SHP77 (cell line): ENCODE results near the gene TMEM212.
"Not testable (repeated sequence)": the region's sequence is repeated elsewhere in the genome, so short reads cannot be mapped to it uniquely, and the experiment has no call there.

Experiments
- DNase-seq, 2 experiments: peaks; one replicate each; lab custom pipeline; 2025; lab: John Stamatoyannopoulos, UW

Gene TMEM212

GRCh38 chr3:171892457-171892856, 49.3 kb downstream of the TMEM212 start:
- no peak for DNase-seq

DNA sequence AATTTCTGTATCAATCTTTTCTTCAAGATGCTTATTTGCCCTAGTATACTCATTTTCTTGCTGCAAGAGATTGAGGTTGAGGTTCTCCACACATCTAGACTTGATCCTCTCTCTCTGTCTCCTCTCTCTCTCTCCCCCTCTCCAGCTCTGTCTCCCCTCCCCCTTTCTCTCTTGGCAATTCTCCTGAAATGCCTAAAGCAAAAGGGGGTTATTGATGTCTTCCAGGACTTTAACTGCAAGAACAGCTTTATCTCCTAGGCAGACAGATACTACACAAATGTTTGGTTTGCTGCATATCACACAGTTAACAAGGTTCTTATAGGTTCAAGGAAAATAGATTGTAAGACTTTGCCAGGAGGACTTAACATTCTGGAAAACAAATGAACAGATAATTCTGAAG, 52.1 kb downstream of the TMEM212 start:
- DNase-seq = no peak

GRCh38 chr3:171895900-171896299, 52.8 kb downstream of the TMEM212 start:
- DNase-seq = no peak

GRCh38 chr3:171896316-171896715, 53.2 kb downstream of the TMEM212 start:
- DNase-seq = no peak

DNA sequence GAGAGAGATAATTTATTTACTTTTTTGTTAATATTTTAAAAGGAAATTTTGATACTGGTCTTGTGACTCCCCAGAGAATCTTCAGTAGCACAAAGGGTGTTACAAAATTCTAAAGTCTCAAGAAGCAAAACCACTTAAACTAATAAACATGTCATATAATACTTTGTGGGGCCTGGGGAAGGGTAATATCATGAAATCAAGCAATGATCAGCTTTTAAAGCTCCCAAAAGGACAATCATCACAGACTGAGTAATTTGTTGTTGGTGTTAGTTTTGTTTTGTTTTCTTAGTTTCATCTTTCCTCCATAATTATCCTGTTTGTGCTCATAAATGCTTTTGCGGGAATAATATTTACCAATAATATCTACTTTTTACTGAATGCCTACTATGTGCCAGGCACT, 55.0 kb downstream of the TMEM212 start:
- no peak for DNase-seq

GRCh38 chr3:171900446-171900845, 57.3 kb downstream of the TMEM212 start:
- DNase-seq = no peak

GRCh38 chr3:171901615-171902312, 58.6 kb downstream of the TMEM212 start:
- DNase-seq = no peak

- DNase-seq = no peak
Measured at GRCh38 chr3:171904829-171905228, 61.7 kb downstream of the TMEM212 start.

DNA sequence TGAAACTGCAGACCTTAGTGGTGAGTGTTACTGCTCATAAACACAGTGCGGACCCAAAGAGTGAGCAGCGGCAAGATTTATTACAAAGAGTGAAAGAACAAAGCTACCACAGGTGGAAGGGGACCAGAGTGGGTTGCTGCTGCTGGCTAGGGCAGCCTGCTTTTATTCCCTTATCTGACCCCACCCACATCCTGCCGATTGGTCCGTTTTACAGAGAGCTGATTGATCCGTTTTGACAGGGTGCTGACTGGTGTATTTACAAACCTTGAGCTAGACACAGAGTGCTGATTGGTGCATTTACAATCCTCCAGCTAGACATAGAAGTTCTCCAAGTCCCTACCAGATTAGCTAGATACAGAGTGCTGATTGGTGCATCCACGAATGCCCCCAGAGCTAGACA, 63.4 kb downstream of the TMEM212 start:
- not testable (repeated sequence) for DNase-seq

DNA sequence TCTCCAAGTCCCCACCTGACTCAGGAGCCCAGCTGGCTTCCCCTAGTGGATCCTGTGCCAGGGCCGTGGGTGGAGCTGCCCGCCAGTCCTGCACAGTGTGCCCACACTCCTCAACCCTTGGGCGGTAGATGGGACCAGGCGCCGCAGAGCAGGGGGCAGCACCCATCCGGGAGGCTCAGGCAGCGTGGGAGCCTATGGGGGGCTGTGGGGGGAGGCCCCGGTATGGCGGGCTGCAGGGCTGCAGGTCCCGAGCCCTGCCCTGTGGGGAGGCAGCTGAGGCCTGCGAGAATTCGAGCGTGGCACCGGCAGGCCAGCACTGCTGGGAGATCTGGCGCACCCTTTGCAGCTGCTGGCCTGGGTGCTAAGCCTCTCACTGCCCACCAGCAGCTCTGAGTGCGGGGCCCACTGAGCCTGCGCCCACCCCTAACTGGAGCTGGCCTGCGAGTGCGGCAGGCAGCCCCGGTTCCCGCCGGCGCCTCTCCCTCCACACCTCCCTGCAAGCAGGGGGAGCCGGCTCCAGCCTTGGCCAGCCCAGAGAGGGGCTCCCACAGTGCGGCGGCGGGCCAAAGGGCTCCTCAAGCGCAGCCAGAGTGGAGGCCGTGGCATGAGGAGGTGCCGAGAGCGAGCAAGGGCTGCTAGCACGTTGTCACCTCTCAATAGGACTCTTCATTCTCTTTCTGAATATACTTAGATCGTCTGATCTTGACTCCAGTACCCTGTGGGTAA, 64.0 kb downstream of the TMEM212 start:
- no peak for DNase-seq

- DNase-seq = no peak
Measured at GRCh38 chr3:171907761-171908160, 64.6 kb downstream of the TMEM212 start.

DNA sequence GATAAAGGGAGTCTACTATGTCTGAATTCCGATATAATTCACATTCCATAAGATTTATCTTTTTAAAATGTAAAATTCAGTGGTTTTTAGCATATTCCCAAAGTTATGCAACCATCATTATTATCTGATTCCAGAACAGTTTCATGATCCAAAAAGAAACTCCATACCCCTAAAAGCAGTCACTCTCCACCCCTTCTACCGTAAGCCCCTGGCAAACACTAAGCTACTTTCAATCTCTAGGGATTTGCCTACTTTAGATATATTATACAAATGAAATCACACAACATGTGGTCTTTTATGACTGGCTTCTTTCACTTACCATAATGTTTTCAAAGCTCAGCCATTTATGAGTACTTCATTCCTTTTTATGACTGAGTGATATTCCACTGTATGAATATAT, 65.6 kb downstream of the TMEM212 start:
- no peak for DNase-seq
